ENCODE data around the gene DAAM2. TPM values are rescaled to one million over a fixed set of nuclear protein-coding genes. Genes with fewer than 3 reads are reported as not detected.
A peak's percentile ranks its signal among the peaks of the same experiment; 100 is the strongest.

Gene DAAM2
- polyA plus RNA-seq, 4 donors = 0.89 to 12.9 (median 7.6) TPM

DNA sequence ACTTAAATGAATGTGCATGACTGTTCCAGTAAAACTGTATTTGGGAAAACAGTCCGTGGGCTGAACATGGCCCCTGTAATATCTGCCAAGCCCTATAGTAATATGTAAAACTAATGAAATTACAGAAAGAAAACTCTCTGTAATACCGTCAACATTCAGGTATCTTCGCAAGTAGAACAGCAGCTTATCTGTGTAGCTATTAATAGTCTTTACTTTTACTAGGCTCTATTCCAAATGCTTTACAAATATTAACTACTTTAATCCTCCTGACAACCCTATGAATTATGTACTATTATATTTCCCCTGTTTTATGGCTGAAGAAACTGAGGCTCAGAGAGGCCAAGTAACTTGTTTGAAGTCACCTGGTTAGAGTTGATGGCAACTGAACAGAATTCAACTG, 57.1 kb downstream of the DAAM2 start:
- H3K27ac ChIP-seq (ENCODE audit: low read depth in 1 of 3, low read length in 2 of 3) = peak overlapping the region in 1 of 3 donors; percentile 33
- H3K27me3 ChIP-seq (ENCODE audit: control insufficient read depth in 3 of 3, insufficient read depth in 3 of 3, low read length in 3 of 3) = peaks cover 0 to 3% (median 0%) of the 10 kb centered on the region in 3 donors
- no peak for DNase-seq
- no peaks in the 10 kb centered on the region for H3K36me3 ChIP-seq (ENCODE audit: control insufficient read depth in 3 of 3, insufficient read depth in 2 of 3, low read depth in 1 of 3, low read length in 3 of 3)
- H3K9me3 ChIP-seq (ENCODE audit: control insufficient read depth in 2 of 2, insufficient read depth in 1 of 2, low read depth in 1 of 2, low read length in 1 of 2) = no peaks in the 10 kb centered on the region
- H3K4me1 ChIP-seq (ENCODE audit: control insufficient read depth in 3 of 3, insufficient read depth in 2 of 3, low read depth in 1 of 3, low read length in 2 of 3) = peaks cover 0 to 6% (median 0%) of the 10 kb centered on the region in 3 donors
- 36 to 61% (median 38%) methylated on average over 3 of the region's 3 CpGs for WGBS, 3 donors
- no peak for FAIRE-seq
- H3K4me3 ChIP-seq (ENCODE audit: low read depth in 1 of 3, low read length in 3 of 3) = no peak overlapping the region

DNA sequence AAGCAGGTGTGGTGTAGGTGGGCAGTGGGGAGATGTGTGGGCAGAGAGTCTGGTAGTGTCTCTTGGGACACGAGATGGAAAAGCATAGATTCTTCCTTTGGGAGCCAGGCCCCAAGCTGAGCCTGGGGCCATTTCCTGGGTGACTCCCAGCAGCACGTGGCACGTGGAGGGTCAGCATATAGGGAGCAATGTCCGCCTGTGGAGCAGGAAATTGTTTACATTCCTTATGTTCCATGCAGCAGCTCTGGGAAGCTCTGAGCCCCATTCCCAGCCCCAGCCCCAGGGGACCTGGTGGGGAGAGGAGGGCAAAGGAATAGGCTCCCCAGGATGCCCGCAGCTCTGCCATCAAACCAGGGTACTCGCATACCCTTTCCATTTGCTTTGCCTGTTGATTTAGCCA, 57.6 kb downstream of the DAAM2 start:
- WGBS, 3 donors = 52 to 56% (median 52%) methylated on average over 6 of the region's 6 CpGs
- no peak for FAIRE-seq

DNA sequence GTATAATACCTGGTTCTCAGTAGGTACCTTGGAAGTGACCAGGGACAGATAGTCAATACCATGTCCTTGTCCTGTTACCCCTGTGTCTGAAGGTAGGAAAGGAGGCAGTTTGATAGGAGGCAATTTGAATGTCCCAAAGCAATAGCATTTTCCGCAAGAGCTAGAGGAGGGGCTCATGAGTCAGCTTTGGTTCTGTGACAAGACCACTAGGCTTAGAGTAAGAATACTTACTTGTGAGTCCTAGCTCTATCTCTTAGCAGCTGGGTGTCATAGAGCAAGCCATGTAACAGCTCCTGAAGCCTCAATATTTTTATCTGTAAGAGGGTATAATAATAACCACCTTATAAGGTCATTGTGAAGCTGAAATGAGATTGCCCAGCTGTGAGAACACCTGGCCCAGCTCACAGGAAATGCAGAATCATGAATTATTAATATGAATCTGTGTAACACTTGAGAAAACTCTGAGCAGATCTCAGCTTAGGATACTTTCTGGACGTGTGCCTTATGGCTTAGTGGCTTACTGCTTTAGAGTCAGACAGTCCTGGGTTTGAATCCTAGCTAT, 58.6 kb downstream of the DAAM2 start:
- Histone ChIP-seq H3K4me3 (ENCODE audit: low read depth in 1 of 3, low read length in 3 of 3) (no peak overlapping the region), H3K27ac (ENCODE audit: low read depth in 1 of 3, low read length in 2 of 3) (peak overlapping the region in 1 of 3 donors; percentile 33), H3K36me3 (ENCODE audit: control insufficient read depth in 3 of 3, insufficient read depth in 2 of 3, low read depth in 1 of 3, low read length in 3 of 3) (no peaks in the 10 kb centered on the region), H3K4me1 (ENCODE audit: control insufficient read depth in 3 of 3, insufficient read depth in 2 of 3, low read depth in 1 of 3, low read length in 2 of 3) (peaks cover 0 to 6% (median 0%) of the 10 kb centered on the region in 3 donors), H3K27me3 (ENCODE audit: control insufficient read depth in 3 of 3, insufficient read depth in 3 of 3, low read length in 3 of 3) (peaks cover 0 to 3% (median 0%) of the 10 kb centered on the region in 3 donors), H3K9me3 (ENCODE audit: control insufficient read depth in 2 of 2, insufficient read depth in 1 of 2, low read depth in 1 of 2, low read length in 1 of 2) (no peaks in the 10 kb centered on the region)
- 56 to 76% (median 64%) methylated on average over 2 of the region's 2 CpGs for WGBS, 3 donors
- DNase-seq (no peak), FAIRE-seq (no peak)

More for the DNA sequence above, 57.6 kb downstream of the DAAM2 start:
- Histone ChIP-seq H3K4me3 (ENCODE audit: low read depth in 1 of 3, low read length in 3 of 3) (no peak overlapping the region), H3K27me3 (ENCODE audit: control insufficient read depth in 3 of 3, insufficient read depth in 3 of 3, low read length in 3 of 3) (peaks cover 0 to 3% (median 0%) of the 10 kb centered on the region in 3 donors), H3K36me3 (ENCODE audit: control insufficient read depth in 3 of 3, insufficient read depth in 2 of 3, low read depth in 1 of 3, low read length in 3 of 3) (no peaks in the 10 kb centered on the region), H3K27ac (ENCODE audit: low read depth in 1 of 3, low read length in 2 of 3) (peak overlapping the region in 1 of 3 donors; percentile 33), H3K9me3 (ENCODE audit: control insufficient read depth in 2 of 2, insufficient read depth in 1 of 2, low read depth in 1 of 2, low read length in 1 of 2) (no peaks in the 10 kb centered on the region), H3K4me1 (ENCODE audit: control insufficient read depth in 3 of 3, insufficient read depth in 2 of 3, low read depth in 1 of 3, low read length in 2 of 3) (peaks cover 0 to 6% (median 0%) of the 10 kb centered on the region in 3 donors)
- DNase-seq = peak in 1 of 2 donors; percentile 24

DNA sequence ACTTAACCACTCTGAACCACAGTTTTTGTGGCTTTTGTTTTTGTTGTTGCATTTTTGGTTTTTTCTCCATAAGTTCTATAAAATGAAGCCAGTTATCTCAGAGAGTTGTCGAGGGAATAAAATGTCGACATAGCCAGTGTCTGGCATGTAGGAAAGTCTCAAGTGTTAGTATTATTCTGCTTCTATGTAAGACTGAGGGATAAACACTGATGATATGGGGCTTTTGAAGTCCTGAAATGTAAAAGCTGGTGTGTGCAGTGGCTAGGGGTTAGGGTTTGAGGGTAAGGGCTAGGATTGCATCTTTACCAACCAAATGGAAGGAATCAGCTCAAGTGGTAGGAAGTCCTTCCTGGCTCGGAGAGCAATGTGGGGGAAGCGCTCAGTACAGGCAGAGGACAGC, 59.2 kb downstream of the DAAM2 start:
- H3K4me1 ChIP-seq (ENCODE audit: control insufficient read depth in 3 of 3, insufficient read depth in 2 of 3, low read depth in 1 of 3, low read length in 2 of 3) = peaks cover 0 to 6% (median 0%) of the 10 kb centered on the region in 3 donors
- peak overlapping the region in 1 of 3 donors; percentile 33 for H3K27ac ChIP-seq (ENCODE audit: low read depth in 1 of 3, low read length in 2 of 3)
- no peak overlapping the region for H3K4me3 ChIP-seq (ENCODE audit: low read depth in 1 of 3, low read length in 3 of 3)
- DNase-seq (no peak), FAIRE-seq (no peak)
- peaks cover 0 to 3% (median 0%) of the 10 kb centered on the region in 3 donors for H3K27me3 ChIP-seq (ENCODE audit: control insufficient read depth in 3 of 3, insufficient read depth in 3 of 3, low read length in 3 of 3)
- WGBS, 3 donors = 68 to 89% (median 84%) methylated on average over 4 of the region's 4 CpGs
- H3K36me3 ChIP-seq (ENCODE audit: control insufficient read depth in 3 of 3, insufficient read depth in 2 of 3, low read depth in 1 of 3, low read length in 3 of 3) = no peaks in the 10 kb centered on the region
- no peaks in the 10 kb centered on the region for H3K9me3 ChIP-seq (ENCODE audit: control insufficient read depth in 2 of 2, insufficient read depth in 1 of 2, low read depth in 1 of 2, low read length in 1 of 2)

DNA sequence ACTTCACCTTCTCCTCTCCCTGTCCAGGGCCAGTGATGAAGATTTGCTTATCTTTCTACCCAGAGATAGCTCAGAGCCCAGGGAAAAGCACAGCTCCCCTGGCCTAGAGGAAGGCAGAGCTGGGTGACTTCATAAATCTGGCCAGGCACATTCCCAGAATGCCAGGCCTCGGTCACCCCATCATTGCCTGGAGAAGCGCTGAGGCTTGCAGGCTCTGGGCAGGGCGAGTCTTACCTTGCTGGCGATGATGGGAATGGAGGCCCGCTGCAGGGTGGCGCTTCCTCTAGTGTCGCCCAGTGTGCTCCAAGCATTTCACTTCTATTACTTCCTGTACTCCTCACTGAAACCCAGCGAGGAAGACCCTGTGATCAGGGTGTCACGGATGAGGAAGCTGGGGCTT, 60.1 kb downstream of the DAAM2 start:
- WGBS, 3 donors = 85 to 90% (median 85%) methylated on average over 9 of the region's 9 CpGs
- H3K27ac ChIP-seq (ENCODE audit: low read depth in 1 of 3, low read length in 2 of 3) = peak overlapping the region in 1 of 3 donors; percentile 28
- no peak overlapping the region for H3K4me3 ChIP-seq (ENCODE audit: low read depth in 1 of 3, low read length in 3 of 3)
- FAIRE-seq = no peak
- no peaks in the 10 kb centered on the region for H3K9me3 ChIP-seq (ENCODE audit: control insufficient read depth in 2 of 2, insufficient read depth in 1 of 2, low read depth in 1 of 2, low read length in 1 of 2)
- peaks cover 0 to 6% (median 0%) of the 10 kb centered on the region in 3 donors for H3K4me1 ChIP-seq (ENCODE audit: control insufficient read depth in 3 of 3, insufficient read depth in 2 of 3, low read depth in 1 of 3, low read length in 2 of 3)
- peaks cover 0 to 3% (median 0%) of the 10 kb centered on the region in 3 donors for H3K27me3 ChIP-seq (ENCODE audit: control insufficient read depth in 3 of 3, insufficient read depth in 3 of 3, low read length in 3 of 3)
- H3K36me3 ChIP-seq (ENCODE audit: control insufficient read depth in 3 of 3, insufficient read depth in 2 of 3, low read depth in 1 of 3, low read length in 3 of 3) = no peaks in the 10 kb centered on the region
- no peak for DNase-seq

DNA sequence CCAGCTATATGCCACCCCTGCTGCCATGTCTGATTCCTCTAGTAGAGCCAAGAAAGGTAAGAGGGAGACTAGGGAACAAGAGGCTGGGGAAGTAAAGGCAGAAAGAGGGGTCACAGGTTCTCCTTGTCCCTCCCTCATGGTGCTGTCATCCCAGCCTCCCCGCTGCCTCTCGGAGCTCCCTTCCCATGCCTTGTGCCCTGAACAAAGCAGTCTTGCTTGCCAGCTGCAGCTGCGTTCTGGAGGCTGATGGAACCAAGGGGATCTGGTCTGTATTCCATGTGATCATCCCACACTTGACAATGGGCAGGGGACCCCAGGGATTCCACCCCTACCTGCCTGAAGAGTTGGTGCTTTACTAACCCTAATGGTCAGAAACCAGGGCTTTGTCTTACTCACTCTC, 61.4 kb downstream of the DAAM2 start:
- H3K4me1 ChIP-seq (ENCODE audit: control insufficient read depth in 3 of 3, insufficient read depth in 2 of 3, low read depth in 1 of 3, low read length in 2 of 3) = peaks cover 0 to 6% (median 0%) of the 10 kb centered on the region in 3 donors
- WGBS, 3 donors = 86 to 97% (median 89%) methylated on average over 3 of the region's 3 CpGs
- DNase-seq (no peak), FAIRE-seq (no peak)
- no peak overlapping the region for H3K27ac ChIP-seq (ENCODE audit: low read depth in 1 of 3, low read length in 2 of 3)
- no peaks in the 10 kb centered on the region for H3K36me3 ChIP-seq (ENCODE audit: control insufficient read depth in 3 of 3, insufficient read depth in 2 of 3, low read depth in 1 of 3, low read length in 3 of 3)
- no peak overlapping the region for H3K4me3 ChIP-seq (ENCODE audit: low read depth in 1 of 3, low read length in 3 of 3)
- peaks cover 0 to 3% (median 0%) of the 10 kb centered on the region in 3 donors for H3K27me3 ChIP-seq (ENCODE audit: control insufficient read depth in 3 of 3, insufficient read depth in 3 of 3, low read length in 3 of 3)
- H3K9me3 ChIP-seq (ENCODE audit: control insufficient read depth in 2 of 2, insufficient read depth in 1 of 2, low read depth in 1 of 2, low read length in 1 of 2) = no peaks in the 10 kb centered on the region

DNA sequence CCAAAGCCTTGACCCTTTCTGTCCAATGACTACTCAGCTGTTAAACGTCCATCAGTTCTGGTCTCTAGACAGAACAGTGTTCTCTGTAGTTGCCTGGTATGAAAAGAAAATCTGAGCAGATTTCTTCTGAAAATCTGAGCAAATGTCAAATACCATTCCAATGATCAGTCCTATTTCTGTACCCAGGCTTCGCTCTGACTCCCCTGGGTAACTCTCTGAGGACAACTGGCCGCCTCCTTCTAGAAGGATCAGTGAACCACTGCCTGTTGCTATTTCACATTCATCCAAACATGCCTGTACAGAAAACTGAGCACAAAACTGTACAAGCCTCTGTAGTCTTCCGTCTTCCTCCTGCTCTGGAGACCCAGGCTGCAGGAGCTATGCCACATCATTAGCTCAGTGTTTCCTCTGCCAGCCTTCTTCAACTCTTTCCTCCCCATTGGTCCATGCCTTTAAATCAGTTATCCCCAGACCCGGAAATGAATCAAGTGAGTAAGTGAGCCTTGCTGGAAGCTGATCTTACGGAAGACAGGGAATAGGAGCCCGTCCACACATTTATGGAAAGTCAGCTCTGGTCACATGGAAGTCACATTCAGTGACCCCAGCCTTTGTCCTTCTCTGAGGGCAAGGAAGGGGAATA, 63.3 kb downstream of the DAAM2 start:
- no peaks in the 10 kb centered on the region for H3K36me3 ChIP-seq (ENCODE audit: control insufficient read depth in 3 of 3, insufficient read depth in 2 of 3, low read depth in 1 of 3, low read length in 3 of 3)
- H3K27me3 ChIP-seq (ENCODE audit: control insufficient read depth in 3 of 3, insufficient read depth in 3 of 3, low read length in 3 of 3) = peaks cover 0 to 3% (median 0%) of the 10 kb centered on the region in 3 donors
- no peak overlapping the region for H3K4me3 ChIP-seq (ENCODE audit: low read depth in 1 of 3, low read length in 3 of 3)
- peaks cover 0 to 3% (median 0%) of the 10 kb centered on the region in 3 donors for H3K4me1 ChIP-seq (ENCODE audit: control insufficient read depth in 3 of 3, insufficient read depth in 2 of 3, low read depth in 1 of 3, low read length in 2 of 3)
- peak overlapping the region in 1 of 3 donors; percentile 35 for H3K27ac ChIP-seq (ENCODE audit: low read depth in 1 of 3, low read length in 2 of 3)
- WGBS, 3 donors = 80 to 91% (median 83%) methylated on average over 7 of the region's 7 CpGs
- FAIRE-seq = no peak
- no peaks in the 10 kb centered on the region for H3K9me3 ChIP-seq (ENCODE audit: control insufficient read depth in 2 of 2, insufficient read depth in 1 of 2, low read depth in 1 of 2, low read length in 1 of 2)
- DNase-seq = no peak

DNA sequence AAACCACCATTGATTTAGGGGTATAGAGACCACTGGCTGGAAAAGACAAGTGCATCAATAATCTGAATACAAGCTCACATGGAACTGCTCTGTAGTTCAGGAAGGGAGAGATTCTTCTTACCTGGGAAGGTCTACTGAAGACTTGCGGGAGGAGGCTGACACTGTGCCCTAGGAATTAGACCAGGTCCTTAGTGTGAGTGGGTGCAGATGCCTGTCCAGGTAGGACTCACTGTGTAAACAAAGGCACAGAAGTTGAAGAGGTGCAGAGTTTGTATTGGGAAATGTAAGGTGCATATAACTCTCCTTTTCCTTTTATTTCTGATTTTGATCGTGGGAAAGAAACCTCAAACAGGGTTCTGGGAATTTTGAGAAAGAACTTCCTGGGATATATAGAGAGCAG, 66.8 kb downstream of the DAAM2 start:
- Histone ChIP-seq H3K4me3 (ENCODE audit: low read depth in 1 of 3, low read length in 3 of 3) (no peak overlapping the region), H3K9me3 (ENCODE audit: control insufficient read depth in 2 of 2, insufficient read depth in 1 of 2, low read depth in 1 of 2, low read length in 1 of 2) (no peaks in the 10 kb centered on the region), H3K27me3 (ENCODE audit: control insufficient read depth in 3 of 3, insufficient read depth in 3 of 3, low read length in 3 of 3) (peaks cover 0 to 3% (median 0%) of the 10 kb centered on the region in 3 donors), H3K4me1 (ENCODE audit: control insufficient read depth in 3 of 3, insufficient read depth in 2 of 3, low read depth in 1 of 3, low read length in 2 of 3) (no peaks in the 10 kb centered on the region), H3K27ac (ENCODE audit: low read depth in 1 of 3, low read length in 2 of 3) (no peak overlapping the region), H3K36me3 (ENCODE audit: control insufficient read depth in 3 of 3, insufficient read depth in 2 of 3, low read depth in 1 of 3, low read length in 3 of 3) (no peaks in the 10 kb centered on the region)
- no peak for DNase-seq
- no peak for FAIRE-seq
- 86 to 89% (median 87%) methylated on average over 2 of the region's 2 CpGs for WGBS, 3 donors
